ENCODE results near the gene MED13L.

MED13L gene

GRCh38 chr12:115949675-115950074, 327.8 kb downstream of the MED13L start:
- Histone ChIP-seq H3K9ac (ENCODE audit: low read length) (no peak overlapping the region), H3K79me2 (ENCODE audit: insufficient read depth, low read length) (no peaks in the 10 kb centered on the region)

GRCh38 chr12:115947696-115948062, 329.8 kb downstream of the MED13L start:
- Histone ChIP-seq H3K9me3 (ENCODE audit: insufficient read depth, low read length) (no peaks in the 10 kb centered on the region), H3K9me2 (replicated peaks; ENCODE audit: insufficient read depth, low read length) (no peaks in the 10 kb centered on the region), H3K79me2 (ENCODE audit: insufficient read depth, low read length) (no peaks in the 10 kb centered on the region), H4K20me1 (ENCODE audit: low read depth, low read length) (no peaks in the 10 kb centered on the region), H3K9ac (ENCODE audit: low read length) (no peak overlapping the region), H3K4me2 (ENCODE audit: low read depth, low read length, poor library complexity, severe bottlenecking) (no peak overlapping the region), H3K36me3 (ENCODE audit: low read length) (no peaks in the 10 kb centered on the region), H2AFZ (ENCODE audit: low read depth, low read length, severe bottlenecking) (no peak overlapping the region), H3K4me3 (ENCODE audit: insufficient read depth, low read length, poor library complexity, severe bottlenecking) (no peak overlapping the region), H3K27ac (ENCODE audit: low read depth, low read length) (no peak overlapping the region), H3K27me3 (ENCODE audit: low read length) (no peaks in the 10 kb centered on the region), H3F3A (ENCODE audit: insufficient read depth) (no peaks in the 10 kb centered on the region)
- TF ChIP-seq CTCF (IDR thresholded peaks at IDR 0.05; ENCODE audit: insufficient read depth, low read length, poor library complexity, severe bottlenecking) (no peak), EZH2phosphoT487 (conservative IDR thresholded peaks at IDR 0.05; ENCODE audit: low read length) (no peak)

More at GRCh38 chr12:115949675-115950074, 327.8 kb downstream of the MED13L start:
- TF ChIP-seq EZH2phosphoT487 (conservative IDR thresholded peaks at IDR 0.05; ENCODE audit: low read length) (no peak), CTCF (IDR thresholded peaks at IDR 0.05; ENCODE audit: insufficient read depth, low read length, poor library complexity, severe bottlenecking) (no peak)
- H3K36me3 ChIP-seq (ENCODE audit: low read length) = no peaks in the 10 kb centered on the region
- no peak overlapping the region for H3K4me3 ChIP-seq (ENCODE audit: insufficient read depth, low read length, poor library complexity, severe bottlenecking)
- no peak overlapping the region for H3K4me2 ChIP-seq (ENCODE audit: low read depth, low read length, poor library complexity, severe bottlenecking)
- H3K27ac ChIP-seq (ENCODE audit: low read depth, low read length) = no peak overlapping the region
- no peak overlapping the region for H2AFZ ChIP-seq (ENCODE audit: low read depth, low read length, severe bottlenecking)
- H3K9me3 ChIP-seq (ENCODE audit: insufficient read depth, low read length) = no peaks in the 10 kb centered on the region
- no peaks in the 10 kb centered on the region for H3K27me3 ChIP-seq (ENCODE audit: low read length)
- H4K20me1 ChIP-seq (ENCODE audit: low read depth, low read length) = no peaks in the 10 kb centered on the region
- no peaks in the 10 kb centered on the region for H3F3A ChIP-seq (ENCODE audit: insufficient read depth)
- H3K9me2 ChIP-seq (replicated peaks; ENCODE audit: insufficient read depth, low read length) = no peaks in the 10 kb centered on the region

- Histone ChIP-seq H3F3A (ENCODE audit: insufficient read depth) (no peaks in the 10 kb centered on the region), H3K36me3 (ENCODE audit: low read length) (no peaks in the 10 kb centered on the region), H3K4me2 (ENCODE audit: low read depth, low read length, poor library complexity, severe bottlenecking) (no peak overlapping the region), H3K27me3 (ENCODE audit: low read length) (no peaks in the 10 kb centered on the region), H3K79me2 (ENCODE audit: insufficient read depth, low read length) (no peaks in the 10 kb centered on the region), H2AFZ (ENCODE audit: low read depth, low read length, severe bottlenecking) (no peak overlapping the region), H3K9me2 (replicated peaks; ENCODE audit: insufficient read depth, low read length) (no peaks in the 10 kb centered on the region), H4K20me1 (ENCODE audit: low read depth, low read length) (no peaks in the 10 kb centered on the region), H3K9me3 (ENCODE audit: insufficient read depth, low read length) (no peaks in the 10 kb centered on the region), H3K4me3 (ENCODE audit: insufficient read depth, low read length, poor library complexity, severe bottlenecking) (no peak overlapping the region), H3K27ac (ENCODE audit: low read depth, low read length) (no peak overlapping the region), H3K9ac (ENCODE audit: low read length) (no peak overlapping the region)
- no peak for TF ChIP-seq EZH2phosphoT487 (conservative IDR thresholded peaks at IDR 0.05; ENCODE audit: low read length)
- TF ChIP-seq CTCF (IDR thresholded peaks at IDR 0.05; ENCODE audit: insufficient read depth, low read length, poor library complexity, severe bottlenecking) = peak; percentile 24
These were observed 330.4 kb downstream of the MED13L start for GRCh38 chr12:115946867-115947695.

Data from SU-DHL-6 (cell line).